AG04449 (cell line): ENCODE data around the gene TTLL13.
"Not testable (repeated sequence)": the region's sequence is repeated elsewhere in the genome, so short reads cannot be mapped to it uniquely, and the experiment has no call there.

Source experiments
- CTCF ChIA-PET: fragments of 350-600 bp; formaldehyde crosslinking; extraction: SDS; loops from one replicate; lab custom pipeline; 2021; ENCODE audit warnings: antibody characterized with exemption; lab: Yijun Ruan, JAX
- POLR2A ChIA-PET: fragments of 400-600, 350-600 bp; formaldehyde crosslinking; extraction: SDS; loops from one replicate; lab custom pipeline; 2020; ENCODE audit warnings: antibody characterized with exemption, inconsistent platforms; lab: Yijun Ruan, JAX
- DNase-seq: peaks from one replicate; pipeline ENCODE4 v3.0.0-alpha.2; 2010; ENCODE audit warnings: low read depth, low spot score
- H3K4me3 ChIP-seq: 2 replicates; pipeline ENCODE4 v1.5.1; 2011; ENCODE audit warnings: low read depth, mild to moderate bottlenecking, control low read depth, low read length
- CTCF ChIP-seq: IDR thresholded peaks from one replicate; pipeline ENCODE4 v1.5.1; 2011; ENCODE audit warnings: mild to moderate bottlenecking, moderate library complexity, low read length, control low read depth, inconsistent platforms; ENCODE audit not compliant: insufficient read depth; ENCODE audit errors: missing control alignments

TTLL13 gene

GRCh38 chr15:90294159-90294558, 44.8 kb downstream of the TTLL13 start:
- POLR2A ChIA-PET = no interaction called here
- no peak overlapping the region for H3K4me3 ChIP-seq
- no peak for TF ChIP-seq CTCF
- CTCF ChIA-PET = interaction anchor here (0.5 to 4.8 kb wide), 20 partner anchors 8 to 978 kb away, joined by 3 to 39 read pairs (median 6); partner anchors contain the start of genes HDDC3 and NGRN
- no peak for DNase-seq

- ChIA-PET POLR2A (no interaction called here), CTCF (interaction anchor here (0.5 to 4.8 kb wide), 8 partner anchors 8 to 978 kb away, joined by 3 to 39 read pairs (median 8); no protein-coding TSS in a partner anchor)
- TF ChIP-seq CTCF = no peak
- H3K4me3 ChIP-seq = no peak overlapping the region
- no peak for DNase-seq
These were observed 45.4 kb downstream of the TTLL13 start for GRCh38 chr15:90294601-90295269.

GRCh38 chr15:90295270-90295648, 45.9 kb downstream of the TTLL13 start:
- no peak for DNase-seq
- POLR2A ChIA-PET = no interaction called here
- CTCF ChIA-PET = interaction anchor here (1.4 to 4.8 kb wide), 4 partner anchors 8 to 186 kb away, joined by 4 to 39 read pairs (median 21); no protein-coding TSS in a partner anchor
- no peak overlapping the region for H3K4me3 ChIP-seq
- TF ChIP-seq CTCF = no peak

- CTCF ChIA-PET = interaction anchor here (0.9 to 4.8 kb wide), 7 partner anchors 10 to 194 kb away, joined by 3 to 39 read pairs (median 4); no protein-coding TSS in a partner anchor
- POLR2A ChIA-PET, DNase-seq, H3K4me3 ChIP-seq: not testable (repeated sequence)
These were observed 47.0 kb downstream of the TTLL13 start for GRCh38 chr15:90296316-90296884.

GRCh38 chr15:90297021-90297420, 47.7 kb downstream of the TTLL13 start:
- ChIA-PET POLR2A (no interaction called here), CTCF (interaction anchor here (1.0 to 4.8 kb wide), 6 partner anchors 9 to 192 kb away, joined by 3 to 39 read pairs (median 10); no protein-coding TSS in a partner anchor)
- H3K4me3 ChIP-seq = no peak overlapping the region
- no peak for TF ChIP-seq CTCF
- no peak for DNase-seq

- DNase-seq = no peak
- TF ChIP-seq CTCF = no peak
- no peak overlapping the region for H3K4me3 ChIP-seq
- CTCF ChIA-PET = interaction anchor here (1.0 to 7.9 kb wide), 13 partner anchors 8 to 201 kb away, joined by 3 to 86 read pairs (median 5); partner anchors contain the start of gene TTLL13
- POLR2A ChIA-PET = no interaction called here
These were observed 51.2 kb downstream of the TTLL13 start for GRCh38 chr15:90300541-90300940.
